Glutamatergic neuron (in vitro differentiated cells): ENCODE measurements around the gene ACP4. TPM values are rescaled to one million over a fixed set of nuclear protein-coding genes. Genes with fewer than 3 reads are reported as not detected.

ENCODE experiments used
- DNase-seq: peaks from one replicate; pipeline ENCODE4 v3.0.0; 2022
- H3K27ac Mint-ChIP-seq: one replicate; pipeline ENCODE4 v1.8.0; 2020; ENCODE audit warnings: mild to moderate bottlenecking, mixed read lengths, inconsistent platforms; ENCODE audit not compliant: unreplicated experiment
- H3K27me3 Mint-ChIP-seq: one replicate; pipeline ENCODE4 v1.8.0; 2020; ENCODE audit warnings: mild to moderate bottlenecking, moderate library complexity, mixed read lengths, inconsistent platforms; ENCODE audit not compliant: unreplicated experiment
- H3K36me3 Mint-ChIP-seq: one replicate; pipeline ENCODE4 v1.8.0; 2020; ENCODE audit warnings: mild to moderate bottlenecking, mixed read lengths, inconsistent platforms; ENCODE audit not compliant: unreplicated experiment
- H3K4me1 Mint-ChIP-seq: one replicate; pipeline ENCODE4 v1.8.0; 2020; ENCODE audit warnings: mild to moderate bottlenecking, low read depth, mixed read lengths, inconsistent platforms; ENCODE audit not compliant: unreplicated experiment
- H3K4me3 Mint-ChIP-seq: one replicate; pipeline ENCODE4 v1.8.0; 2020; ENCODE audit warnings: mild to moderate bottlenecking, mixed read lengths, inconsistent platforms; ENCODE audit not compliant: unreplicated experiment
- H3K9me3 Mint-ChIP-seq: one replicate; pipeline ENCODE4 v1.8.0; 2020; ENCODE audit warnings: mild to moderate bottlenecking, moderate library complexity, mixed read lengths, inconsistent platforms; ENCODE audit not compliant: unreplicated experiment
- CTCF ChIP-seq: fragments of 200-600 bp; sonication (generic); IDR thresholded peaks from one replicate; pipeline ENCODE4 v1.5.0; 2021; ENCODE audit not compliant: partially characterized antibody, unreplicated experiment
- total RNA-seq: library from RNA; stranded (reverse); fragmentation: NEBNext Ultra II Directional; extraction: Animal tissue kit (Norgen Biotek cat#: 25700); gene quantifications from one replicate; pipeline ENCODE4 v1.2.1, GENCODE V29; 2021; ENCODE audit not compliant: unreplicated experiment

The ACP4 gene
- total RNA-seq, 1 donor from 2014 or later, result not detected

GRCh38 chr19:50826492-50827240 is 36.5 kb downstream of the ACP4 start:
- H3K27ac Mint-ChIP-seq, result no peak overlapping the region
- peaks cover 9% of the 10 kb centered on the region for H3K36me3 Mint-ChIP-seq
- no peak for TF ChIP-seq CTCF
- DNase-seq, result no peak
- peaks cover 7% of the 10 kb centered on the region for H3K27me3 Mint-ChIP-seq
- peaks cover 6% of the 10 kb centered on the region for H3K9me3 Mint-ChIP-seq
- H3K4me3 Mint-ChIP-seq, result no peak overlapping the region
- H3K4me1 Mint-ChIP-seq, result peaks cover 2% of the 10 kb centered on the region

GRCh38 chr19:50827476-50827875 is 37.3 kb downstream of the ACP4 start:
- Mint-ChIP-seq H3K27me3 (peaks cover 7% of the 10 kb centered on the region), H3K4me1 (peaks cover 2% of the 10 kb centered on the region), H3K36me3 (peaks cover 9% of the 10 kb centered on the region), H3K27ac (no peak overlapping the region), H3K4me3 (no peak overlapping the region), H3K9me3 (peaks cover 4% of the 10 kb centered on the region)
- DNase-seq, result no peak
- no peak for TF ChIP-seq CTCF

GRCh38 chr19:50829801-50830200 is 39.6 kb downstream of the ACP4 start:
- H3K36me3 Mint-ChIP-seq, result peaks cover 4% of the 10 kb centered on the region
- DNase-seq, result no peak
- H3K4me1 Mint-ChIP-seq, result peaks cover 2% of the 10 kb centered on the region
- H3K9me3 Mint-ChIP-seq, result peaks cover 3% of the 10 kb centered on the region
- H3K4me3 Mint-ChIP-seq, result no peak overlapping the region
- H3K27me3 Mint-ChIP-seq, result peaks cover 8% of the 10 kb centered on the region
- H3K27ac Mint-ChIP-seq, result no peak overlapping the region
- TF ChIP-seq CTCF, result no peak

- H3K9me3 Mint-ChIP-seq, result peaks cover 5% of the 10 kb centered on the region
- no peak for DNase-seq
- peaks cover 2% of the 10 kb centered on the region for H3K4me1 Mint-ChIP-seq
- H3K4me3 Mint-ChIP-seq, result no peak overlapping the region
- H3K27ac Mint-ChIP-seq, result no peak overlapping the region
- peaks cover 4% of the 10 kb centered on the region for H3K36me3 Mint-ChIP-seq
- H3K27me3 Mint-ChIP-seq, result peaks cover 8% of the 10 kb centered on the region
- TF ChIP-seq CTCF, result no peak
These were observed 40.2 kb downstream of the ACP4 start for GRCh38 chr19:50830266-50831025.

- Mint-ChIP-seq H3K27me3 (peaks cover 8% of the 10 kb centered on the region), H3K4me1 (peaks cover 2% of the 10 kb centered on the region), H3K9me3 (peaks cover 5% of the 10 kb centered on the region), H3K27ac (no peak overlapping the region), H3K36me3 (peaks cover 4% of the 10 kb centered on the region), H3K4me3 (no peak overlapping the region)
- TF ChIP-seq CTCF, result no peak
- no peak for DNase-seq
These were observed 40.8 kb downstream of the ACP4 start for GRCh38 chr19:50831026-50831396.
